ENCODE measurements around the gene PIP4K2A. TPM values are rescaled to one million over a fixed set of nuclear protein-coding genes. Genes with fewer than 3 reads are reported as not detected.
"Not testable (repeated sequence)": the region's sequence is repeated elsewhere in the genome, so short reads cannot be mapped to it uniquely, and the experiment has no call there.

The PIP4K2A gene
- total RNA-seq, 1 donor from 2014 or later, result 22.4 TPM

GRCh38 chr10:22527520-22527919 lies 186.9 kb downstream of the PIP4K2A start:
- H3K9me3 Mint-ChIP-seq (ENCODE audit: low read depth), result peaks cover 21% of the 10 kb centered on the region
- H3K4me3 Mint-ChIP-seq (ENCODE audit: low read depth), result no peak overlapping the region
- no peaks in the 10 kb centered on the region for H3K4me1 Mint-ChIP-seq (ENCODE audit: low read depth)

GRCh38 chr10:22524333-22524732 lies 190.0 kb downstream of the PIP4K2A start:
- not testable (repeated sequence) for H3K4me1 Mint-ChIP-seq (ENCODE audit: low read depth); DNase-seq (ENCODE audit: low spot score, unreplicated experiment); H3K27ac Mint-ChIP-seq; H3K27me3 Mint-ChIP-seq; H3K4me3 Mint-ChIP-seq (ENCODE audit: low read depth); H3K36me3 Mint-ChIP-seq (ENCODE audit: insufficient read depth)
- H3K9me3 Mint-ChIP-seq (ENCODE audit: low read depth), result peaks cover 22% of the 10 kb centered on the region

More at GRCh38 chr10:22527520-22527919, 186.9 kb downstream of the PIP4K2A start:
- H3K27ac Mint-ChIP-seq, result no peak overlapping the region
- H3K27me3 Mint-ChIP-seq, result no peaks in the 10 kb centered on the region
- TF ChIP-seq CTCF (IDR thresholded peaks at IDR 0.05; ENCODE audit: unreplicated experiment), result no peak
- DNase-seq (ENCODE audit: low spot score, unreplicated experiment), result no peak
- no peaks in the 10 kb centered on the region for H3K36me3 Mint-ChIP-seq (ENCODE audit: insufficient read depth)

GRCh38 chr10:22520645-22521044 lies 193.7 kb downstream of the PIP4K2A start:
- peaks cover 14% of the 10 kb centered on the region for H3K9me3 Mint-ChIP-seq (ENCODE audit: low read depth)
- not testable (repeated sequence) for DNase-seq (ENCODE audit: low spot score, unreplicated experiment); H3K4me1 Mint-ChIP-seq (ENCODE audit: low read depth); H3K36me3 Mint-ChIP-seq (ENCODE audit: insufficient read depth); H3K27me3 Mint-ChIP-seq; H3K27ac Mint-ChIP-seq; H3K4me3 Mint-ChIP-seq (ENCODE audit: low read depth)

GRCh38 chr10:22518167-22518724 lies 196.1 kb downstream of the PIP4K2A start:
- H3K36me3 Mint-ChIP-seq (ENCODE audit: insufficient read depth), result peaks cover 1% of the 10 kb centered on the region
- H3K27ac Mint-ChIP-seq, result no peak overlapping the region
- no peak for DNase-seq (ENCODE audit: low spot score, unreplicated experiment)
- peaks cover 15% of the 10 kb centered on the region for H3K27me3 Mint-ChIP-seq
- no peak overlapping the region for H3K4me3 Mint-ChIP-seq (ENCODE audit: low read depth)
- peaks cover 7% of the 10 kb centered on the region for H3K4me1 Mint-ChIP-seq (ENCODE audit: low read depth)
- H3K9me3 Mint-ChIP-seq (ENCODE audit: low read depth), result peaks cover 8% of the 10 kb centered on the region
- TF ChIP-seq CTCF (IDR thresholded peaks at IDR 0.05; ENCODE audit: unreplicated experiment), result no peak

GRCh38 chr10:22515009-22515408 lies 199.4 kb downstream of the PIP4K2A start:
- no peak for TF ChIP-seq CTCF (IDR thresholded peaks at IDR 0.05; ENCODE audit: unreplicated experiment)
- Mint-ChIP-seq H3K9me3 (ENCODE audit: low read depth) (peaks cover 12% of the 10 kb centered on the region), H3K27me3 (peaks cover 15% of the 10 kb centered on the region), H3K36me3 (ENCODE audit: insufficient read depth) (peaks cover 4% of the 10 kb centered on the region), H3K4me3 (ENCODE audit: low read depth) (no peak overlapping the region), H3K4me1 (ENCODE audit: low read depth) (peaks cover 7% of the 10 kb centered on the region), H3K27ac (no peak overlapping the region)
- no peak for DNase-seq (ENCODE audit: low spot score, unreplicated experiment)

- not testable (repeated sequence) for H3K36me3 Mint-ChIP-seq (ENCODE audit: insufficient read depth)
Observed at GRCh38 chr10:22514414-22514758, 200.0 kb downstream of the PIP4K2A start.

More at GRCh38 chr10:22514414-22514758, 200.0 kb downstream of the PIP4K2A start:
- not testable (repeated sequence) for H3K4me1 Mint-ChIP-seq (ENCODE audit: low read depth); H3K27ac Mint-ChIP-seq; DNase-seq (ENCODE audit: low spot score, unreplicated experiment)
- Mint-ChIP-seq H3K9me3 (ENCODE audit: low read depth) (peaks cover 12% of the 10 kb centered on the region), H3K4me3 (ENCODE audit: low read depth) (peak overlapping the region; percentile 56), H3K27me3 (peaks cover 12% of the 10 kb centered on the region)
